Colonic mucosa (tissue), 4 donors: Measurements from ENCODE around the gene FRMD5. TPM values are rescaled to one million over a fixed set of nuclear protein-coding genes. Genes with fewer than 3 reads are reported as not detected.

Experiments used
- DNase-seq: peaks from one replicate; pipeline ENCODE4 v3.0.0-alpha.2; 2020
- H3K27ac ChIP-seq: fragments of 200-600 bp; one replicate; pipeline ENCODE4 v1.8.0; 2021
- H3K27me3 ChIP-seq: fragments of 200-600 bp; one replicate; pipeline ENCODE4 v1.8.0; 2021
- H3K36me3 ChIP-seq: fragments of 200-600 bp; one replicate; pipeline ENCODE4 v1.8.0; 2021
- H3K4me1 ChIP-seq: fragments of 200-600 bp; one replicate; pipeline ENCODE4 v1.8.0; 2021; ENCODE audit warnings: mild to moderate bottlenecking
- H3K4me3 ChIP-seq: fragments of 200-600 bp; one replicate; pipeline ENCODE4 v1.8.0; 2021
- H3K9ac ChIP-seq, 2 donors: one replicate each; pipeline ENCODE4 v1.7.0; 2013; ENCODE audit warnings: control low read depth in 2 of 2, low read depth in 2 of 2, low read length in 2 of 2
- H3K9me3 ChIP-seq: fragments of 200-600 bp; one replicate; pipeline ENCODE4 v1.8.0; 2021
- CTCF ChIP-seq: fragments of 200-600 bp; IDR thresholded peaks from one replicate; pipeline ENCODE4 v1.8.0; 2022; ENCODE audit warnings: antibody characterized with exemption, mild to moderate bottlenecking
- intact Hi-C: fragments of 100-400 bp; cut with DNase I; formaldehyde crosslinking; loops from one replicate; pipeline ENCODE4 v1.14.1; 2022
- total RNA-seq, 2 donors: library from RNA; stranded (reverse); fragmentation: NEBNext Ultra II Directional in 1 of 2; extraction: Animal tissue kit (Norgen Biotek cat#: 25700) in 1 of 2; gene quantifications; one replicate each; pipeline ENCODE4 v1.2.1, GENCODE V29; 2021
- donor health status: healthy.
- donor health status: DM: no; HTN: no; CAD: no.
- donor health status: DM: no; HTN: no; CAD: no.

The FRMD5 gene
- total RNA-seq, 2 donors from 2014 or later, result 2.9 to 3.4 TPM

GRCh38 chr15:43939070-43939469 lies 256.0 kb downstream of the FRMD5 start:
- no peak overlapping the region for H3K9ac ChIP-seq

GRCh38 chr15:43934480-43934879 lies 260.6 kb downstream of the FRMD5 start:
- no peaks in the 10 kb centered on the region for H3K4me1 ChIP-seq
- intact Hi-C loops, result no loop called here
- TF ChIP-seq CTCF, result no peak
- no peaks in the 10 kb centered on the region for H3K36me3 ChIP-seq
- no peak overlapping the region for H3K4me3 ChIP-seq
- no peaks in the 10 kb centered on the region for H3K27me3 ChIP-seq
- H3K9ac ChIP-seq, result no peak overlapping the region
- no peak overlapping the region for H3K27ac ChIP-seq
- no peak for DNase-seq
- no peaks in the 10 kb centered on the region for H3K9me3 ChIP-seq

More at GRCh38 chr15:43939070-43939469, 256.0 kb downstream of the FRMD5 start:
- Histone ChIP-seq H3K4me3 (no peak overlapping the region), H3K27ac (no peak overlapping the region), H3K36me3 (no peaks in the 10 kb centered on the region), H3K4me1 (no peaks in the 10 kb centered on the region), H3K27me3 (no peaks in the 10 kb centered on the region), H3K9me3 (no peaks in the 10 kb centered on the region)
- peak; percentile 27 for TF ChIP-seq CTCF
- DNase-seq, result peak; percentile 34
- intact Hi-C loops, result no loop called here

GRCh38 chr15:43932907-43933306 lies 262.2 kb downstream of the FRMD5 start:
- Histone ChIP-seq H3K27me3 (no peaks in the 10 kb centered on the region), H3K4me3 (no peak overlapping the region), H3K36me3 (no peaks in the 10 kb centered on the region), H3K27ac (no peak overlapping the region), H3K4me1 (no peaks in the 10 kb centered on the region), H3K9me3 (no peaks in the 10 kb centered on the region), H3K9ac (no peak overlapping the region)
- TF ChIP-seq CTCF, result no peak
- intact Hi-C loops, result no loop called here
- no peak for DNase-seq

- DNase-seq, result no peak
- H3K9me3 ChIP-seq, result no peaks in the 10 kb centered on the region
- no peaks in the 10 kb centered on the region for H3K36me3 ChIP-seq
- H3K4me1 ChIP-seq, result no peaks in the 10 kb centered on the region
- intact Hi-C loops, result no loop called here
- TF ChIP-seq CTCF, result no peak
- H3K27ac ChIP-seq, result no peak overlapping the region
- H3K4me3 ChIP-seq, result no peak overlapping the region
- no peak overlapping the region for H3K9ac ChIP-seq
- H3K27me3 ChIP-seq, result no peaks in the 10 kb centered on the region
Observed at GRCh38 chr15:43931790-43932435, 263.2 kb downstream of the FRMD5 start.

- intact Hi-C loops, result no loop called here
- H3K27ac ChIP-seq, result no peak overlapping the region
- no peaks in the 10 kb centered on the region for H3K4me1 ChIP-seq
- DNase-seq, result no peak
- TF ChIP-seq CTCF, result no peak
- H3K36me3 ChIP-seq, result no peaks in the 10 kb centered on the region
- H3K4me3 ChIP-seq, result no peak overlapping the region
- no peak overlapping the region for H3K9ac ChIP-seq
- no peaks in the 10 kb centered on the region for H3K9me3 ChIP-seq
- no peaks in the 10 kb centered on the region for H3K27me3 ChIP-seq
Observed at GRCh38 chr15:43931119-43931518, 264.0 kb downstream of the FRMD5 start.
